ENCODE results near the gene SMARCC2. TPM values are rescaled to one million over a fixed set of nuclear protein-coding genes. Genes with fewer than 3 reads are reported as not detected.

SMARCC2 gene
- total and polyA plus RNA-seq, 9 of the 15 experiments (the other 6 are each of a cell fraction or from before 2014, with no cell fraction given): 11.9 to 86.0 (median 36.6) TPM

- in situ Hi-C loops (cut with MboI): no loop called here
- ATAC-seq: no peak
- Histone ChIP-seq H3K79me2 (ENCODE audit: control insufficient read depth, insufficient read depth, low read length) (no peaks in the 10 kb centered on the region), H3K9ac (ENCODE audit: insufficient read depth in 1 of 2, low read depth in 2 of 2, low read length in 2 of 2) (no peak overlapping the region), H3K4me2 (ENCODE audit: insufficient read depth, low read length) (no peak overlapping the region), H3K27me3 (ENCODE audit: control insufficient read depth in 2 of 2, insufficient read depth in 2 of 2, low read length in 2 of 2) (no peaks in the 10 kb centered on the region), H3K36me3 (ENCODE audit: control insufficient read depth, insufficient read depth, low read length) (peaks cover 89% of the 10 kb centered on the region), H3K9me3 (replicated peaks; ENCODE audit: control insufficient read depth, insufficient read depth, low read depth, low read length) (no peaks in the 10 kb centered on the region), H3K4me1 (replicated peaks in 1 of 2; ENCODE audit: control insufficient read depth in 2 of 2, insufficient read depth in 2 of 2, low read length in 2 of 2) (peaks cover 0 to 3% of the 10 kb centered on the region in 2 experiments; a peak in 2 of 5 replicates), H2AFZ (ENCODE audit: low read depth, low read length) (no peak overlapping the region), H3K27ac (ENCODE audit: extremely low read depth, low read depth, low read length) (no peak overlapping the region), H4K20me1 (replicated peaks; ENCODE audit: control insufficient read depth, insufficient read depth, low read length) (no peaks in the 10 kb centered on the region), H3K4me3 (no peak overlapping the region), H3K9me1 (ENCODE audit: control insufficient read depth, insufficient read depth, low read length) (no peaks in the 10 kb centered on the region)
- DNase-seq (ENCODE audit: extremely low read depth in 1 of 4, low spot score in 3 of 4): no peak
- FAIRE-seq: no peak
- ChIA-PET CTCF (ENCODE audit: low intra/inter-chr PET ratio) (no interaction called here), POLR2A (interaction anchor here (1.1 to 8.7 kb wide), 3 partner anchors 10 to 31 kb away, joined by 3 to 124 read pairs (median 4); partner anchors contain the start of gene MYL6)
- TF ChIP-seq RBFOX2 (IDR thresholded peaks at IDR 0.05; ENCODE audit: low read depth, low read length) (peak; percentile 47; the same call in 1 of the 2 replicates), POLR2G (IDR thresholded peaks at IDR 0.05; ENCODE audit: low read depth, low read length) (peak; percentile 52), ZBTB2 (IDR thresholded peaks at IDR 0.05) (no peak)
- intact Hi-C loops (cut with micrococcal nuclease): no loop called here
- WGBS (ENCODE audit: insufficient coverage, low coverage, missing lambda C conversion rate): 94% methylated on average over 7 of the region's 7 CpGs
- BruUV-seq (replicated peaks): no TSS peak
Observed at GRCh38 chr12:56172839-56173238, 16.4 kb downstream of the SMARCC2 start.

- BruUV-seq (replicated peaks): no TSS peak
- Histone ChIP-seq H3K9me3 (replicated peaks; ENCODE audit: control insufficient read depth, insufficient read depth, low read depth, low read length) (no peaks in the 10 kb centered on the region), H3K9ac (ENCODE audit: insufficient read depth in 1 of 2, low read depth in 2 of 2, low read length in 2 of 2) (no peak overlapping the region), H3K36me3 (ENCODE audit: control insufficient read depth, insufficient read depth, low read length) (peaks cover 92% of the 10 kb centered on the region), H3K4me3 (no peak overlapping the region), H3K9me1 (ENCODE audit: control insufficient read depth, insufficient read depth, low read length) (no peaks in the 10 kb centered on the region), H3K27ac (ENCODE audit: extremely low read depth, low read depth, low read length) (no peak overlapping the region), H3K4me1 (replicated peaks in 1 of 2; ENCODE audit: control insufficient read depth in 2 of 2, insufficient read depth in 2 of 2, low read length in 2 of 2) (peaks cover under 1 to 6% of the 10 kb centered on the region in 2 experiments; a peak in 3 of 5 replicates), H3K27me3 (ENCODE audit: control insufficient read depth in 2 of 2, insufficient read depth in 2 of 2, low read length in 2 of 2) (no peaks in the 10 kb centered on the region), H3K4me2 (ENCODE audit: insufficient read depth, low read length) (no peak overlapping the region), H2AFZ (ENCODE audit: low read depth, low read length) (no peak overlapping the region), H4K20me1 (replicated peaks; ENCODE audit: control insufficient read depth, insufficient read depth, low read length) (no peaks in the 10 kb centered on the region; the same call in 1 of the 2 replicates), H3K79me2 (ENCODE audit: control insufficient read depth, insufficient read depth, low read length) (no peaks in the 10 kb centered on the region)
- intact Hi-C loops (cut with micrococcal nuclease): no loop called here
- POLR2A ChIA-PET: interaction anchor here (0.6 to 1.4 kb wide), 6 partner anchors 8 to 441 kb away, joined by 3 to 4 read pairs (median 4); no protein-coding TSS in a partner anchor
- ATAC-seq: no peak
- in situ Hi-C loops (cut with MboI): no loop called here
- DNase-seq (ENCODE audit: extremely low read depth in 1 of 4, low spot score in 3 of 4): no peak
- FAIRE-seq: no peak
- WGBS (ENCODE audit: insufficient coverage, low coverage, missing lambda C conversion rate): 97% methylated on average over 11 of the region's 11 CpGs
- no peak for TF ChIP-seq MBD2 (IDR thresholded peaks at IDR 0.05; ENCODE audit: borderline replicate concordance, low read depth)
- TF ChIP-seq MAFG (tag; conservative IDR thresholded peaks at IDR 0.05): peak; percentile 63
- TF ChIP-seq C11orf30 (IDR thresholded peaks at IDR 0.05; ENCODE audit: low read depth): peak; percentile 81
- TF ChIP-seq POLR2H (tag; IDR thresholded peaks at IDR 0.05; ENCODE audit: low read depth): no peak
- peak; percentile 52; the same call in 1 of the 2 replicates for TF ChIP-seq MAFK (IDR thresholded peaks at IDR 0.05; ENCODE audit: low read length)
- TF ChIP-seq NUFIP1 (IDR thresholded peaks at IDR 0.05; ENCODE audit: partially characterized antibody): no peak
- peak; percentile 92 for TF ChIP-seq ZNF316 (IDR thresholded peaks at IDR 0.05)
- TF ChIP-seq MAFF (IDR thresholded peaks at IDR 0.05; ENCODE audit: low read length): peak; percentile 66
- peak; percentile 19; the same call in 1 of the 2 replicates for TF ChIP-seq POLR2G (IDR thresholded peaks at IDR 0.05; ENCODE audit: low read depth, low read length)
- CTCF ChIA-PET (ENCODE audit: low intra/inter-chr PET ratio): no interaction called here
Observed at GRCh38 chr12:56169229-56169759, 20.0 kb downstream of the SMARCC2 start.

Measured in K562 (cell line).